Stimulated activated CD4-positive, alpha-beta T cell treated with anti-CD3 and anti-CD28 coated beads, Interleukin-1b, Interleukin-23, amount 100 ng/mL, for 24 hours (primary cell): ENCODE data around the gene CABLES2.

Source experiments
- DNase-seq, 4 experiments: peaks; one replicate each; pipeline ENCODE4 v3.0.0-alpha.2; 2020; ENCODE audit warnings: low read depth in 4 of 4, low spot score in 1 of 4

Gene CABLES2

GRCh38 chr20:62372042-62372993, 34.8 kb downstream of the CABLES2 start:
- no peak for DNase-seq

- no peak for DNase-seq
Measured at GRCh38 chr20:62371588-62372041, 35.5 kb downstream of the CABLES2 start.

GRCh38 chr20:62370807-62371587, 36.1 kb downstream of the CABLES2 start:
- DNase-seq: no peak

GRCh38 chr20:62370115-62370806, 36.8 kb downstream of the CABLES2 start:
- DNase-seq: peak in 1 of 4 experiments; percentile 38

- no peak for DNase-seq
Measured at GRCh38 chr20:62369815-62370114, 37.3 kb downstream of the CABLES2 start.

- DNase-seq: no peak
Measured at GRCh38 chr20:62368976-62369814, 37.9 kb downstream of the CABLES2 start.

GRCh38 chr20:62368392-62368975, 38.6 kb downstream of the CABLES2 start:
- no peak for DNase-seq

- no peak for DNase-seq
Measured at GRCh38 chr20:62367633-62368391, 39.3 kb downstream of the CABLES2 start.

GRCh38 chr20:62367136-62367632, 39.9 kb downstream of the CABLES2 start, which contains the start of gene LAMA5:
LAMA5 (minus strand) TSS chr20:62367312; CDS start chr20:62367245, 67 bp downstream.
- no peak for DNase-seq

- DNase-seq: no peak
Measured at GRCh38 chr20:62366370-62367135, 40.5 kb downstream of the CABLES2 start.

- no peak for DNase-seq
Measured at GRCh38 chr20:62365814-62366369, 41.2 kb downstream of the CABLES2 start.

- DNase-seq: no peak
Measured at GRCh38 chr20:62364911-62365736, 42.0 kb downstream of the CABLES2 start.

- DNase-seq: no peak
Measured at GRCh38 chr20:62363920-62364851, 42.9 kb downstream of the CABLES2 start.

GRCh38 chr20:62362991-62363919, 43.8 kb downstream of the CABLES2 start:
- DNase-seq: no peak

- no peak for DNase-seq
Measured at GRCh38 chr20:62362590-62362940, 44.5 kb downstream of the CABLES2 start.
